ENCODE measurements around the gene ANTXR1. TPM values are rescaled to one million over a fixed set of nuclear protein-coding genes. Genes with fewer than 3 reads are reported as not detected.

ANTXR1 gene
- total RNA-seq, 1 experiment from 2014 or later: 181 TPM

GRCh38 chr2:69216535-69217332 lies 203.8 kb downstream of the ANTXR1 start:
- ChIA-PET POLR2A (ENCODE audit: low non-redundant PET) (no interaction called here), CTCF (no interaction called here)
- Histone ChIP-seq H3K4me3 (ENCODE audit: low read depth, low read length, poor library complexity, severe bottlenecking) (no peak overlapping the region), H3K36me3 (ENCODE audit: insufficient read depth, low read length, poor library complexity, severe bottlenecking) (no peaks in the 10 kb centered on the region), H3K27me3 (replicated peaks; ENCODE audit: insufficient read depth, low read depth, low read length, poor library complexity) (no peaks in the 10 kb centered on the region), H3K27ac (ENCODE audit: low read depth, low read length, poor library complexity, severe bottlenecking) (no peak overlapping the region), H3K9me3 (ENCODE audit: low read depth, low read length, poor library complexity, severe bottlenecking) (no peaks in the 10 kb centered on the region), H3K4me1 (ENCODE audit: insufficient read depth, low read length, poor library complexity, severe bottlenecking) (peaks cover 3% of the 10 kb centered on the region)
- intact Hi-C loops (cut with micrococcal nuclease; ENCODE audit: unreplicated experiment): no loop called here
- no peak for DNase-seq (ENCODE audit: low spot score)
- TF ChIP-seq CTCF (conservative IDR thresholded peaks at IDR 0.05; ENCODE audit: low read depth, low read length) (no peak), EZH2 (IDR thresholded peaks at IDR 0.05; ENCODE audit: borderline replicate concordance, low read depth, low read length, poor library complexity, severe bottlenecking) (no peak)
- no TSS peak for BruUV-seq (replicated peaks)

DNA sequence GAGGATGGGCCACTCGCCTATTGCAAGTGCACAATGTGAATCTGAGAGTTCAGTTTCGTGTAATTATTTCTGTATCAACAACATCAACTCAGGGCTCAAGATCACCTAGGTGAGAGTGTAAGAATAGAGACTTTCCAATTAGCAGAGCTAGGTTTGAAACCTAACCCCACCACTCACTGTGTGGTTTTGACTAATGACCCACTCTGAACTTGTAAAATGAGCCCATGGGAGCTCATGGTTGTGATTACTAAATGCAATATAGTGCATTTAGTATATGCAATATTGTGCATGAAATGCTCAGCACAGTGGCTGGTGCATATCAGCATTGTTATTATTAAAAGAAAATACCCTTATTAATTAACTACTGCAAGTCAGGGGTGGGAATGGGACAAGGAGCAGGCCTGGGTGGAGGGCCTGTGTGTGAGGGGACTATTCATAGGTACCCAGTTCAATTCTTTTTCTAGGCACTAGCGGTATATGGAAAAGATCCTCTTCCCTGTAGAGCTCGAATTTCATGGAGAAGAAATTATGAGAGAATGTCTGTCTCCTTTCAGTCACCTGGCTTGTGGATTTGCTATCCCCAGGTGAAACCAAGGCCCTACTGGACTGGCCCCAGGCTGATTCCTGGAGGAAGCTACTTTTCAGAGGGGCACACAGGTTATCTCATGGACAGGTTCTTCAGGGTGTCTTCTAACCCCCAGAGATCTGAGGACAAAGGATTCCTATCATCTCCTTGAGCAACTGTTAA lies 204.5 kb downstream of the ANTXR1 start:
- H3K4me3 ChIP-seq (ENCODE audit: low read depth, low read length, poor library complexity, severe bottlenecking): no peak overlapping the region
- no peaks in the 10 kb centered on the region for H3K27me3 ChIP-seq (replicated peaks; ENCODE audit: insufficient read depth, low read depth, low read length, poor library complexity)
- no peaks in the 10 kb centered on the region for H3K9me3 ChIP-seq (ENCODE audit: low read depth, low read length, poor library complexity, severe bottlenecking)
- no peaks in the 10 kb centered on the region for H3K36me3 ChIP-seq (ENCODE audit: insufficient read depth, low read length, poor library complexity, severe bottlenecking)
- no peak for DNase-seq (ENCODE audit: low spot score)
- no TSS peak for BruUV-seq (replicated peaks)
- CTCF ChIA-PET: no interaction called here
- H3K4me1 ChIP-seq (ENCODE audit: insufficient read depth, low read length, poor library complexity, severe bottlenecking): peaks cover 3% of the 10 kb centered on the region
- intact Hi-C loops (cut with micrococcal nuclease; ENCODE audit: unreplicated experiment): no loop called here
- no peak overlapping the region for H3K27ac ChIP-seq (ENCODE audit: low read depth, low read length, poor library complexity, severe bottlenecking)
- TF ChIP-seq EZH2 (IDR thresholded peaks at IDR 0.05; ENCODE audit: borderline replicate concordance, low read depth, low read length, poor library complexity, severe bottlenecking) (no peak), CTCF (conservative IDR thresholded peaks at IDR 0.05; ENCODE audit: low read depth, low read length) (no peak)
- POLR2A ChIA-PET (ENCODE audit: low non-redundant PET): no interaction called here

DNA sequence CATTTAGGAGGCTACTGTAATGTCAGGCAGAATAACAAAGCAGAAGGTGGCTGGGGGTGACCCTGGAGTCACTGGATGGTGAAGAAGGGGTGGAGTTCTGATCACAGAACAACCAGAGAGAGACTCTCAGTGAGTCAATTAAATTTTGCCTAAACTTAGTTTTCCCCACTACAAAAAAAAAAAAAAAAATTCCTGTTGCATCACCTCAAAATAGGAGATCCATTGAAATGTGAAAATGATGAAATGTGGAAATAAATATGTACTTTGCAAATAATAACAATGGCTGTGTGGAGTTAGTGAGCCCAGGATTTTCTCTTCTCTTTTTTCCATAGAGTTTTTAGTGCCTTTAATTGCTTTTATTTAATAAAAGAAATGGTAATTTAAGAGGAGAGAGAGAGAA lies 208.5 kb downstream of the ANTXR1 start:
- no TSS peak for BruUV-seq (replicated peaks)
- ChIA-PET CTCF (no interaction called here), POLR2A (ENCODE audit: low non-redundant PET) (no interaction called here)
- Histone ChIP-seq H3K9me3 (ENCODE audit: low read depth, low read length, poor library complexity, severe bottlenecking) (no peaks in the 10 kb centered on the region), H3K36me3 (ENCODE audit: insufficient read depth, low read length, poor library complexity, severe bottlenecking) (no peaks in the 10 kb centered on the region), H3K27me3 (replicated peaks; ENCODE audit: insufficient read depth, low read depth, low read length, poor library complexity) (no peaks in the 10 kb centered on the region), H3K4me1 (ENCODE audit: insufficient read depth, low read length, poor library complexity, severe bottlenecking) (no peaks in the 10 kb centered on the region), H3K4me3 (ENCODE audit: low read depth, low read length, poor library complexity, severe bottlenecking) (no peak overlapping the region), H3K27ac (ENCODE audit: low read depth, low read length, poor library complexity, severe bottlenecking) (no peak overlapping the region)
- no peak for DNase-seq (ENCODE audit: low spot score)
- TF ChIP-seq EZH2 (IDR thresholded peaks at IDR 0.05; ENCODE audit: borderline replicate concordance, low read depth, low read length, poor library complexity, severe bottlenecking) (no peak), CTCF (conservative IDR thresholded peaks at IDR 0.05; ENCODE audit: low read depth, low read length) (no peak)
- intact Hi-C loops (cut with micrococcal nuclease; ENCODE audit: unreplicated experiment): no loop called here

Data from A673 (cell line).